Hypothalamus (tissue), 51 donors: ENCODE measurements around the gene NUFIP1.
"Not testable (repeated sequence)": the region's sequence is repeated elsewhere in the genome, so short reads cannot be mapped to it uniquely, and the experiment has no call there.

Source experiments
- DNase-seq, 51 donors: peaks; one replicate each; lab custom pipeline; 2025; lab: John Stamatoyannopoulos, UW

The NUFIP1 gene

GRCh38 chr13:44989071-44989889 lies at the start of gene NUFIP1, which contains the start of gene GPALPP1:
TSS of gene NUFIP1 (minus strand) at chr13:44989471. CDS start at chr13:44989436, 35 bp downstream.
TSS of gene GPALPP1 (plus strand) at chr13:44989538. CDS start at chr13:44989655, 117 bp downstream.
- peak; percentile 45 to 98 (median 88) for DNase-seq

- no peak for DNase-seq
Measured at GRCh38 chr13:45036206-45036605, 46.9 kb upstream of the NUFIP1 start.

GRCh38 chr13:45034342-45034741 lies 45.1 kb upstream of the NUFIP1 start:
- DNase-seq = no peak

GRCh38 chr13:45024847-45025246 lies 35.6 kb upstream of the NUFIP1 start:
- no peak for DNase-seq

GRCh38 chr13:45021250-45021649 lies 32.0 kb upstream of the NUFIP1 start:
- no peak for DNase-seq

- DNase-seq = not testable (repeated sequence)
Measured at GRCh38 chr13:45019981-45020380, 30.7 kb upstream of the NUFIP1 start.

GRCh38 chr13:45016792-45017425 lies 27.6 kb upstream of the NUFIP1 start:
- DNase-seq = no peak

GRCh38 chr13:45015300-45015699 lies 26.0 kb upstream of the NUFIP1 start:
- no peak for DNase-seq

- DNase-seq = no peak
Measured at GRCh38 chr13:45011198-45011597, 21.9 kb upstream of the NUFIP1 start.

- no peak for DNase-seq
Measured at GRCh38 chr13:45007823-45008222, 18.6 kb upstream of the NUFIP1 start.

GRCh38 chr13:45007225-45007624 lies 18.0 kb upstream of the NUFIP1 start:
- DNase-seq = no peak

GRCh38 chr13:45004096-45004495 lies 14.8 kb upstream of the NUFIP1 start:
- DNase-seq = no peak

- no peak for DNase-seq
Measured at GRCh38 chr13:45003417-45003816, 14.1 kb upstream of the NUFIP1 start.

- DNase-seq = peak in 1 of 51 donors; percentile 10
Measured at GRCh38 chr13:44989941-44990340, 670 bp upstream of the NUFIP1 start.

GRCh38 chr13:44978328-44978727 lies 10.9 kb downstream of the NUFIP1 start:
- no peak for DNase-seq

GRCh38 chr13:44976949-44977583 lies 12.2 kb downstream of the NUFIP1 start:
- no peak for DNase-seq

- no peak for DNase-seq
Measured at GRCh38 chr13:44976196-44976595, 13.1 kb downstream of the NUFIP1 start.

- no peak for DNase-seq
Measured at GRCh38 chr13:44974056-44974793, 15.0 kb downstream of the NUFIP1 start.

GRCh38 chr13:44972956-44973581 lies 16.2 kb downstream of the NUFIP1 start:
- peak in 1 of 51 donors; percentile 29 for DNase-seq
